Activated CD4-positive, alpha-beta T cell treated with anti-CD3 and anti-CD28 coated beads, Interleukin-10, Interleukin-2, amounts not matched to agents 100 ng/mL and 50 ng/mL, durations not matched to agents 16 hours and 8 hours (primary cell): ENCODE measurements around the gene TYW1B.
"Not testable (repeated sequence)": the region's sequence is repeated elsewhere in the genome, so short reads cannot be mapped to it uniquely, and the experiment has no call there.

Experiments
- DNase-seq: peaks from one replicate; pipeline ENCODE4 v3.0.0-alpha.2; 2020

Gene TYW1B

DNA sequence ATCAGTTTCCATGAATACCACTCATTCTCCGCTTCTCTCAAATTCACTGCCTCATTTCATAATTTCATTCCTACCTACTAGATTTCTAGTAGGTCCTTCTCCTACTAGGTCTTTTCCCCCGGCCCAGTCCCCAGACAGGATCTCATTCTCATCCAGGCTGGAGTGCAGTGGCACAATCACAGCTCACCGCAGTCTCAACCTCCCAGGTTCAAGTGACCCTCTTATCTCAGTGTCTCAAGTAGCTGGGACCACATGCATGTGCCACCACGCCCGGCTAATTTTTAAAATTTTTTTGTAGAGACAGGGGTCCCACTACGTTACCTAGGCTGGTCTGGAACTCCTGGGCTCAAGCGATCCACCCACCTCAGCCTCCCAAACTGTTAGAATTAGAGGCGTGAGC is 132.5 kb downstream of the TYW1B start:
- not testable (repeated sequence) for DNase-seq

DNA sequence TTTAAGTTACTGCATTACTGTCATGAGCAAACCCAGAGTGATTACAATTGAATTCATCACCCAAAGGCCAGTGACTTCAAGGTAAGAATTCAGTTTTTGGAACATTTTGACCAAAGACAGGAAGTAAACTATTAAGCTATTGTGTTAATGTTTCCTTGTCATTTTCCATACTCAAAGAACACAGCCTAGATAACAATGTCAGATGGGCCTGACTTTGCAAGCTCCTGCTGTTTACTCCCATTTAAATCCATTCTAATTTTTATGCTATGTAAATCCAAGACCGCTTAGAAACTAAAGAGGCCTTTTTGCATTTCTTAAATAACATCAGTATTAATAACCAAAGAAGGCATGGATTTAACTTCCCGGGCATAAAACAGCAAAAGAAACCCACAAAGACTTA is 136.6 kb downstream of the TYW1B start:
- not testable (repeated sequence) for DNase-seq

DNA sequence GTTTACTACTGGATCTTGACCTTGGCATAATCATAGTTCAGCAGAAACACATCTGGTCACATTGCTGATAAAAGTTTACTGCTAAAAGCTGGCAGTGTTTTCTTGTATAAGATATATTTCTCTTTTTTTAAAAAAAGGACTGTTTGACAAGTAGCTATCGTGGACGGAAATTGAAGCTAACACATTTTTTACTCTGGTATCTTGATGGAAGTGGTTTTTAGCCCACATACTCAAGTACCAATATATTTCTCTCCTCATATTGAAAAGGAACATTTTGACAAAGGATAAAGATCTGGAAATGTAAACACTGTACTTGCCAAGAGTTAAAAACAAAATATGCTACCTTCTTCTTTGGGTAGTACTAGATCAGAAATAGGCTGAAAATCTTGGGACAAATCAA is 137.8 kb downstream of the TYW1B start:
- DNase-seq: not testable (repeated sequence)

DNA sequence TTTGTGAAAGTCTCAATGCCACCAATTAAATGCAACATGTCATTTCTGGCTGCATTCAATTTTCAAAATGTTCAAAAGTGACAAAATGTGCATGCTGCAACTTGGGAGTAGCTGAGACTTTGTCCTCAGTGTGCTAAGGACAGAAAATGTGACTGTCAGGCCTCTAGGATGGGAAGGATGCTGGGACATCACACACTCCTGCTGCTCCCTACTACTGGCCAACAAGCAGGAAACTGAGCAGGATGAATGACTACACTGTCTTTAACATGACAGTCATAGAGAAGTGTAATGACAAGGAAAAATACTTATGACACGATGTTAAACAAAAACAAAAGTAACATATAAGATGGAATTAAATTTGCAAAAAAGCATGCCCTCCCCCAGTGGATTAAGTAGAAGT is 138.7 kb downstream of the TYW1B start:
- DNase-seq: not testable (repeated sequence)

DNA sequence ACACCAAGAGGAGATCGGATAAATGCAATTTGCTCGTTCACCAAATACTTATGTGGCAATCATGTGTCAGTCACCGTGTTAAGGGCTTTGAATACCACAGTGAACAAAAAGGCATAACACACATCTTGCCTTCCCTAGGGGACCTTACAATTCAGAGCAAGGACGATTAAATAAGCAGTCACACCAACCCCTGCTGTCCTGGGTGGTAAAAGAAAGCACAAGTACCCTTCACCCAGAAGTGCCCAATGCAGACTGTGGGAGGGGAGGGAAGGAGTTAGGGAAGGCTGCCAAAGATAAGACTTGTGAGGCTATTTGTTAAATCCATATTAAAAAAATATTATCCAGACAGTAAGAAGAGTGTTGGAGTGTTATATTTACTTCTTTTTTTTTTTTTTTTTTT is 146.8 kb downstream of the TYW1B start:
- DNase-seq: not testable (repeated sequence)

DNA sequence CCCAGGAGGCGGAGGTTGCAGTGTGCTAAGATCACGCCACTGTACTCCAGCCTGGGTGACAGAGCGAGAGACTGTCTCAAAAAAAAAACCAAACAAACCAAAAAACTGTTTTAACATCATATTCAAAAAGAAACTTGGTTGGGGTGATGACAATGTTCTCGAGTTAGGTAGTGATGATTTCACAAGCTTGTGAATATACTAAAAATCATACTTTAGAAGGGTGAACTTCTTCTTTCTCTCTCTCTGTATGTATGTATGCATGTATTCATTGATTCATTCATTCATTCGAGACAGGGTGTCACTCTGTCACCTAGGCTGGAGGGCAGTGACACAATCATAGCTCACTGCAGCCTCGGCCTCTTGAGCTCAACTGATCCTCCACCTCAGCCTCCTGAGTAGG is 151.1 kb downstream of the TYW1B start:
- DNase-seq: peak; percentile 65

DNA sequence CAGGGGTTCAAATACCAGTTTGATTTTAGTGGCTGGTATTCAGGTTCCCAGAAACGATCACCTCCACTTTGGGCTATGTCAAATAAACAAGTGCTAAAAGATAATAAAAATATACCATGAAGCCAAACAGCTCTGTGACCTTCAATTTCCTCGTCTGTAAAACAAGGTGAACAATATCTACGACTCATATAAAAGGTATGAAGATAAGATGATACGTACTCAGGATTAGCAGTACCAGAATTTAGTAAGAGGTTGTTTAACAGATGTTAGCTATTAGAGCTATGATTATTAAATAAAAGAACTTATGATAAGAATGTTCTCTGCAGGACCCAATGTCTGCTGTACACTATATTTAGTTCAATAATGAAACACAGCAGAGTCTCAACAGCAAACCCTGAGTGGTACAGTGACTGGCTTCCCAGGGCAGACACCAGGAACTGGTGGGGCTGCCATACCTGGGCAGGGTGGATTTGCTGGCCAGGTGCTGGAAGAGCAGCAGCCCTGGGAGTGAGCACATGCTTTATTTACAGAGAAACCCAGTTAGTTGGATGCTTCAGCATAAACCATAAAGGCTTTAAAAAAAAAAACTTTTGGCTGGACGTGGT is 151.8 kb downstream of the TYW1B start:
- not testable (repeated sequence) for DNase-seq

DNA sequence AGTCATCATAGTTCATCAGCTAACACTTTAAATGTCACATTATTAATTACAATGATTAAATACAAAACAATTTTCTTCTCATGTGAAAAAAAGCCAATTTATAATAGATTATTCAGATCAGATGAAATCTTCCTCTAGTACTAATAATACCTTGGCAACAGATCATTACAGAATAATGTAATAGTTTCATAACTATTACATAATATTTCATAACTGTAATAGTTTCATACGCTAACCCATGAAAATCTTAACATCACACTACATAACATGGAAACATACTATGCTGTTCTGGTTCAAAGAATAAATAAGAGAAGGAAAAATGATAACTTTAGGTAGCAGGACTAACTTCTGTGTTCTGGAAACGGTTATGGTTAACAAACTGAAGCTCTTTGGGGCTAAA is 152.3 kb downstream of the TYW1B start:
- not testable (repeated sequence) for DNase-seq

DNA sequence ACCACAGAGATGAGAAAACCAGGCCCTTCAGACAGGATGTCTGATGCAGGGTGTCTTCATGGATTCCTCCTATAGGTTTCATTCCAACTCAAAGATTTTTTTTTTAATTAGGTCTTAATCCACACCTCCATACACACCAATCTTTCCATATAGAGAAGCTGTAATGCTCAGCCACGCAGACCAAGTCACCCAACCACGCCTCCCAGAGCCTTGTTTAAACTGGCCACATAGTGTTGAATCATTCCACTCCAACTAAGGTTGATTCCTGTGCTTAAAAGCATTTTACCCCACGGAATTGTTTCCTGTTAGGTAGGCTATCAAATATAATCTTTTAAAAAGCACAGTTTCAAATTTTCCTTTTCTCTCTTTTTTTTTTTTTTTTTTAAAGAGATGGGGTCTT is 153.6 kb downstream of the TYW1B start:
- no peak for DNase-seq

DNA sequence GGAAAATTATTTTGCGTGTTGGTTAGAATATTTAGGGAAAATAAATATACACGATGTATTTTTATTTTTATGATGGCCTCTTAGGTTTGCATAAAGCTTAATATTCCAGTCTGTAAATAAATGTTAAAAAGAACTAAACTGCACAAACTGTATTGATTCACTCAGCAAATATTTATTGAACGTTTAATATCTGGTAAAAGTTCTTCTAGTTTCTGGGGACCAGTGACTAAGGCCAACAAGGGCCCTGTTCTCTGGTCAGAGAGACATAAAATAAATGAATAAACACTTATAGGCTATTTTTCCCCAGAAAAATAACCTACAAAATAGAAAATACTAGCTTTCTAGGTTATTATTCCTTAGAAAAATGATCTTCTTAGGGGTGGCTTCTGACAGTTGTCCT is 157.2 kb downstream of the TYW1B start:
- not testable (repeated sequence) for DNase-seq

DNA sequence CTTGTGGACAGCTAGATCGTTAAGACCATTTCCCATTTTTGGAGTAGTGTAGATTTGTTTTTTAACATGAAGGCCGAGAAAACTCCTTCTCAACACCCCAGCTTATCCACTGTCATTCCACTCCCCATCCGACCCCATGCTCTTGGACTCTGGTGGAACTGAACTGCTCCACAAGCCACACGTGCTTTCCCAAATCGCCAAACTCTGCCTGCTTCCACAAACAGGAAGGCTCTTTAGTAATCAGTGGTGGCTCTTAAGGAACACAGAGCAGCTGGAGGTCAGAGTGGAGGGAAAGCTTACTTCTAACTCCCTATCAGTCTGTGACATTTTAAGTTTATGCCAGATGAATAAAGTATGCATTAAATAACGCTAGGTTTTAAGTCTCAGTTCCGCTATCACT is 159.6 kb downstream of the TYW1B start:
- DNase-seq: not testable (repeated sequence)

DNA sequence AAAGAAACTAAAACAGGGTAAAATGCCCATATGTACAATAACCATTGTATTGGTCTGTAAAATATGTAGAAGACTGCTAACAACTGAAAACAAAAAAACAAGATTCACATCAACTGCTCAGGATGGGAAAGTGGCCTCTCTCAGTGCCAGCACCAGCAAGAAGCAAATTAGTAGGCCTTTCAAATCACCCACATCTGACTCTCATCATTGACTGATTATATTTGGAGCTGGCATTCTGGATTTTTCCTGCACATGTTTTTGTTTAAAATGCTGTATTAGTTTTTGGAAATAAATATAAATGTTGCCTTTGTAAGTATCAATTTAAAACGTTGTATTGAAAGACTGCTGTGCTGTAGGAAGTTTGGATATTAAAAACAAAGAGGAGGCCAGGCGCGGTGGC is 161.0 kb downstream of the TYW1B start:
- not testable (repeated sequence) for DNase-seq

DNA sequence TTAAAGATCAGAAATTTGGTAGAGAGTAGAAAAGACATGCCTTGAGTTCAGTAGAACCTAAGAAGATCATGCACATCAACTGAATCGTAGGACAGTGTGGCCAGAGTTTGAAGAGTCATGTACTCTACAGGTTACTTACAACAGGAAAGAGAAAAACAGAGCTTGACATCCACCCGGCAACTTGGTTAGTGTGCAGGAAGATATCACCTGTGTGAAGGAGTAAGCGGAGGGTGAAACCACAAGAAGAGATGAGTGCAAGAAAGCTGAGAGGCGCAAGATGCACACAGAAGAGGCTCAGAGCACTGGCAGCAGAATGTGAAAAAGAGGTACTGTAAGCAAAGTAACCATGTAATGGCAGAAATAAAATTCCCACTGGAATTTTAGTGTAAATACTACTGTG is 179.4 kb downstream of the TYW1B start:
- DNase-seq: peak; percentile 5

DNA sequence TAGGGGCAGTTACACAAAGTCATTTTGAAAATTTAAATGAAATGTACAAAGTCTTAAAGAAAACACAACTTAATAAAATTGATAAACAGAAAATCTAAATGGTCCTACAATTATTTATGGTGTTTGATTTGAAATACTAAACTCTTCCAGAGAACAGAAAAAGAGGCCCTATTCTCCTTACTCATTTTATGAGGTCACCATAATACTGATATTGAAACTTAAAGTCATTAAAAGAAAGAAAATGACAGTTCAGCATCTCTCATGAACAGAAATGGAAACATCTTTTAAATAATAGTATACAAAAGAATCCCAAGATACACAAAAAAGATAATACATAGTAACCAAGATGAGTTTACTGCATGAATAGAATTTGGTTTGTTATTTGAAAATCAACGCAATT is 184.3 kb downstream of the TYW1B start:
- peak; percentile 9 for DNase-seq

DNA sequence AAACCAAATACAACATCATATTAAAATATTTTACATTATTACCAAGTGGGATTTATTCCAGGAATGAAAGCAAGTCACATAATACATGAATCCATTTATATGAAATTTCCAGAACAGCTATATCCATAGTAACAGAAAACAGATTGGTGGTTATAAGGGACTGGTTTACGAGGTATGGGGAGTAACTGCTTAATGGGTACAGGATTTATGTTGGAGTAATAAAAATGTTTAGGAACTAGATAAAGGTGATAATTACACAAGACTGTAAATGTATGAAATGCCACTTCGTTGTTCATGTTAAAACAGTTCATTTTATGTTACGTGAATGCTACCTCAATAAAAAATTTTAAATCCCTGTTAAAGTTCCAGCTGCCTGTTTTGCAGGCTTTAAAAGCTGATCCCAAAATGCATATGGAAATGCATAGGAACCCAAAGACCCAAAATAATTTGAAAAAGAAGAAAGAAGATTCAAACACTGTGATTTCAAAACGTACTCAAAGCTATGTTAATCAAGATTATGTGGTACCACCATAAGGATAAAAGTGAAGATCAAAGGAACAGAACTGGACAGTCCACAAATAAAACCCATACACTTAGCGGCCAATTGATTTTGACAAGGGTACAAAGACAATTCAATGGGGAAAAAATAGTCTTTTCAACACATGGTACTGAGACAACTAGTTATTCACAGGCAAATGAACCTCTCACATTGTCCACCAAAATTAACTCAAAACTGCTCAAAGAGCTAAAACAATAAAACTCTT is 186.3 kb downstream of the TYW1B start:
- not testable (repeated sequence) for DNase-seq

DNA sequence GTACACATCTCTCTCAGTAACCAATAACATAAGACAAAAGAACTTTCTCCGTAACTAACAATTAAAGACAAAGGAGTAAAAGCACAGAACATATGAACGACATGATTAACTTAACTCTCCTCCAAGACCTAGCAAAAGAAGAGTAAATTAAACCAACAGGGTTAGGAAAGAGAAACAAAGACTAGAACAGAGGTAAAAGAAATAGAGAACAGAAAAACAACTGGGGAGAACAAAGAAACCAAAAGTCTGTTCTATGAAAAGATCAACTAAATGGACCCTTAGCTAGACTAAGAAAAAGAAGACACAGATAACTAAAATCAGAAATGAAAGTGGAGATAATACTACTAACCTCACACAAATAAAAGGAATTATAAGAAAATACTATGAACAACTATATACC is 187.3 kb downstream of the TYW1B start:
- not testable (repeated sequence) for DNase-seq

DNA sequence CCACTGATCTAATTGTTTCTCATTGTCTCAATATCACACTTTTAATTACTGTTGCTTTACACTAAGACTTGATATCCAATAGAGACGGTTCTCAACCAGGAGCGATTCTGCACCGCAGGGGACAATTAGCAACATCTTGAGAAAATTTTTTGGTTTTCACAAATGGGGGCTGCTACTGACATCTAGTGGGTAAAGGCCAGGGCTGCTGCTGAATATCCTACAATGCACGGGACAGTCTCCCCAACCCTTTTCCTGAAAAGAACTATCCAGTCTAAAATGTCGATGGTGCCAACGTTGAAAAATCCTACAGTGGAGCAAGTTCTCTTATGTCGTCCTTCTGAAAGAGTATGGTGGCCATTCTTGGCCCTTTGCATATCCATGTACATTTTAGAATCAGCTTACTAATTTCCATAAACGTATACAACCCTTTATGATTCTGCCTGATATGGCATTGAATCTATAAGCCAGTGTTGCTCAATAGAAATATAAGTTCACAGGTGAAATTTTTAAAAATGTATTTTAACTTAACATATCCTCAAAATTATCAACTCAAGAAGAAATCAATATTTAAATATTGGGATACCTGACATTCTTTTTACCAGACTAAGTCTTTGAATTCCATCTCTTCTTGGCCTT is 192.6 kb downstream of the TYW1B start:
- not testable (repeated sequence) for DNase-seq

DNA sequence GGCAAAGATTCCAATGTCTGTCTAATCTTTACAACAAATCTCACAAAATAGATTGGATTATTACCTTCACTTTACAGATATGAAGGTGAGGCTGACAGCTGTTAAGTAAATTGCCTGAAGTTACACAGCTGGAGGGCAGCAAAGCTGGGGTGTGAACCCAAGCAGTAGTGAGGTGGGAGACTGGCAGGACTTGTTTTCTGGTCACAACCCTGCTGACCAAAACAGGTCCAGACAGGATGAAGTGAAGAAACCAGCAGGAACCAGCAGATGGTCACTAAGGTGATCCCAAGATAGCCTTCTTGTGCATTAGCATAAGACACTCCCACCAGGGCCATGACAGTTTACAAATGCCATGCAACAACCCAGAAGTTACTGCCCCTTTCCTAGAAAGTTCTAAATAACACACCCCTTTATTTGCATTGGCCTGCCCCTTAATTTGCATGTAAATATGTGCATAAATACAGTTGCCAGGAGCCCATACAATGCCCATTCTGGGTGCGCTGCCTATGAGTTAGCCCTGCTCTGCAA is 195.2 kb downstream of the TYW1B start:
- DNase-seq: not testable (repeated sequence)

DNA sequence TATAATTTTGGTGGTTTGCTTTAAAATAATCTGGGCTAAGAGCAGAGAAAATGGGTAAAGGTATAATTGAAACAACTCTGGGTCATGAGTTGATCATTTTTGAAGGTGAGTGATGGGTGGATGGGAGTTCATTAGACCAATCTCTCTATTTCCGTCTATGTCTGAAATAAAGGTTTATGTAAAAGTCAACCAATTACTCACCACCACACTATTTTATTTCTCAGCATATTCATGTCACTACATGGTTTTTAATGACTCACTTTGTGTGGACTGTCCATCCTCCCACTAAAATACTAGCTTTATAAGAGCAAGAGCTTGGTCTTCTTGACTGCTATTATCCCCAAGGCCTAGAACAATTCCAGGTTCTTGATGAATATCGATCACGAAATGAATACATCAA is 199.6 kb downstream of the TYW1B start:
- not testable (repeated sequence) for DNase-seq

DNA sequence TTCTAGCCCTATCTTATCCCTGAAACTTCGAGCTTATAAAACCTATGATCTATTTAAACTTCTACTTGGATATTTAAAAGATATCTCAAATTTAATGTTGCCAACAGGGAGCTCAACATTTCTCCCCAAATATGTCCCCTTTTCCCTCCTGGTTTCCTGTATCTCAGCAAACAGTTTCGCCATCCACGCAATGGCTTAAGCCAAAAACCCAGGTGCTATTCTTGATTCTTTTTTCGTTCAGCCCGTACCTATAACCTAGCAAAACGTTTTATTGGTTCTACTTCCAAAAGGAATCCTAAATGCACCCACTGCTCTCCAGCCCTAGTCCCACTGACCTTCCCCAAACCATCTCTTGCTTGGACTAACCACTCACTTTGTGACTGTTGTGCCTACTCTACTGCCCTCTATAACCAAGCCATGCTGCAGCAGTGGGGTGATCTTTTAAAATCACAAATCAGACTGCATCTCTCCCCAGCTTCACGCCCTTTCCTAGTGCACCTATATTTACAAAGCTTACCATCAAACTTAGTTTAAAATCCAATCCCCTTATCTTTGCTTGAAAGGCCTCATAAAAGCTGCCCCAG is 201.5 kb downstream of the TYW1B start:
- not testable (repeated sequence) for DNase-seq

DNA sequence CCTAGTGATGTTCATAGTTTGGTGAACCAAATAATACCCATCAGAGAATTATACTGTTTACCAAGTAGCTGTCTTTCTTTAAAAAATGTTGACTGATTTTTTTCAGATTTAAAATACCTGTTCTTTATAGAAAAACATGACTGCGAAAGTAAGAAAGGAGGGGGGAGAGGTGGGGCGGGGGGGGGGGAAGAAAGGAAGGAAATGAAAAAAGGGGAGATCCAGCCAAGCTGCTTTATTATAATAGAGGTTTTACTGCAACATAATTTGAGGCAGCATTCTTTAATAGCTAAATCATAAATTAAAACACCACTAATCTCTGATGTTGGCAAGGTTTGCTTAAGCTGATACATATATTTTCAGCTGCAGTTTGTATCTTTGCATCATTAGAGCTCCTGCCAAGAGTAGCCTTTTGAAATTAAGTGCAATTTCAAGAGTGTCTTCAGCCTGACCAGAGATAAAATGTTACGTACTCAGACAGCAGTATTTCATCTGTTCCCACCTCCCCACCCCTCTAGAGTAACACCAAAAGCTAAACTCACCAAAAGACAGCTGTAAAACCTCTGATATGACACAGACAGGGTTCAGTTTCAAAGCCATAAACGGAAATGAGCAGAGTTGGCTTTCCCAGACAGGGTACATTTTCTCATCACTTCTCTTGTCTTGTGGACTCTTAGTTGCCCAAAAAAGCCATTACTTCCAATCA is 202.1 kb downstream of the TYW1B start:
- DNase-seq: not testable (repeated sequence)

DNA sequence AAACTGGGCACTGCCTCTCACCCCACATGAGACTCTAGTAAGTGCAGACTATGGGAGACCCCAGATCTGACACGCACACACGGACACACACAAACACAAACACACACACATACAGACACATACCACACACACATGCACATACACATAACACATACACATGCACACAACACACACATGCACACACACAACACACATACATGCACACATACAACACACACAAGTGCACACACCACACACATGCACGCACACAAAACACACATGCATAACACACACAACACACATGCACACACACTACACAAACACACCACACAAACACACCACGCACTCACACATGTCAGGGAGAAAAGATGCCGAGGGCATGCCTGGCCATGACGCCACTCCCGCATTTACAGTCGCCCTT is 205.5 kb downstream of the TYW1B start:
- no peak for DNase-seq

DNA sequence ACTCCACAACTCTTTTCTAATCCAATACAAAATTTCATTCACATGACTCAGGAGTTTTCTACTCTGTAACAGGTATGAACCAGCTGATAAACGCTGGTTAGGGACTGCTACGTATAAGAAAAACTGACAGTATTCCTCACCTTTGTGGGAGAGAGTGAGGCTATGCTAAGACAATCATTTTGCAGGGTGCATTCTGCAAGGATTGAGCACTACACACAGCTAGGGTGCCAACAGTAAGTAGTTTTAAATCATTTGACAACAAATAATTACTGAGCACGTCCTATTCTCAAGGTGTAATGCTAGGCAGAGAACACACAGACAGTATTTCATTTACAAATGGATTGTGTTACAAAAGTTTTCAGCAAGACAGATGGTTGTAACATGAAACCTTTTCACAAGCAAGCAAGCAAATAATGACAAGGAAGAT is 206.2 kb downstream of the TYW1B start:
- DNase-seq: not testable (repeated sequence)
